Loucy (cell line): ENCODE measurements around the gene SLC16A13.

Experiments
- EZH2phosphoT487 ChIP-seq: fragments of 200-600 bp; IDR thresholded peaks from 2 replicates; pipeline ENCODE4 v1.6.1; 2018; ENCODE audit warnings: antibody characterized with exemption, mild to moderate bottlenecking, moderate library complexity, borderline replicate concordance
- TF ChIP-seq, protein P1 (sequence below): fragments of 200-600 bp; sonication (generic); conservative IDR thresholded peaks from 2 replicates; pipeline ENCODE4 v1.5.1; 2014; ENCODE audit warnings: mild to moderate bottlenecking, antibody characterized with exemption, low read length

DNA sequence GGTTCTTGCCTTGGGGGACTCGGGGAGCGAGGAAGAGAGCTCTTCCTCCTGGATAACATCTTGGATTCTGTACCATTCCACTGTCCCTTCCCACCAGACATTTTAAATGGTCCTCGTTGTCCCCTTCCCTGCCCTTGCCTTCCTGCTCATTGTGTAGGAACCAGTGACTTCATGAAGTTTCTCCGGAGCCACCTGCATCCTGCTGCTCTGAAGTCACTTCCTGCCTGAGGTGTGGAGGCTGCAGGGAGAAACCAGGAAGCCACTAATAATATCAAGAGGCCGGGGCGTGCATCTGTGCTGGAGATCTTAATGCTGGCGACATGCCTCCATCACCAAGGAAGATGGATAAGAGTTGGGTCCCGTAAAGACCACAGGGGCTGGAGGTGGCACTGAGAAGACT is 6.2 kb upstream of the SLC16A13 start:
- TF ChIP-seq, protein P1, sequence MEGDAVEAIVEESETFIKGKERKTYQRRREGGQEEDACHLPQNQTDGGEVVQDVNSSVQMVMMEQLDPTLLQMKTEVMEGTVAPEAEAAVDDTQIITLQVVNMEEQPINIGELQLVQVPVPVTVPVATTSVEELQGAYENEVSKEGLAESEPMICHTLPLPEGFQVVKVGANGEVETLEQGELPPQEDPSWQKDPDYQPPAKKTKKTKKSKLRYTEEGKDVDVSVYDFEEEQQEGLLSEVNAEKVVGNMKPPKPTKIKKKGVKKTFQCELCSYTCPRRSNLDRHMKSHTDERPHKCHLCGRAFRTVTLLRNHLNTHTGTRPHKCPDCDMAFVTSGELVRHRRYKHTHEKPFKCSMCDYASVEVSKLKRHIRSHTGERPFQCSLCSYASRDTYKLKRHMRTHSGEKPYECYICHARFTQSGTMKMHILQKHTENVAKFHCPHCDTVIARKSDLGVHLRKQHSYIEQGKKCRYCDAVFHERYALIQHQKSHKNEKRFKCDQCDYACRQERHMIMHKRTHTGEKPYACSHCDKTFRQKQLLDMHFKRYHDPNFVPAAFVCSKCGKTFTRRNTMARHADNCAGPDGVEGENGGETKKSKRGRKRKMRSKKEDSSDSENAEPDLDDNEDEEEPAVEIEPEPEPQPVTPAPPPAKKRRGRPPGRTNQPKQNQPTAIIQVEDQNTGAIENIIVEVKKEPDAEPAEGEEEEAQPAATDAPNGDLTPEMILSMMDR, result no peak
- TF ChIP-seq EZH2phosphoT487, result no peak
